ENCODE results near the gene HPS4. TPM values are rescaled to one million over a fixed set of nuclear protein-coding genes. Genes with fewer than 3 reads are reported as not detected.

Gene HPS4
- total and polyA plus RNA-seq, 10 of the 15 experiments (the other 5 are each of a cell fraction or from before 2014, with no cell fraction given), result 11.7 to 36.7 (median 30.8) TPM

DNA sequence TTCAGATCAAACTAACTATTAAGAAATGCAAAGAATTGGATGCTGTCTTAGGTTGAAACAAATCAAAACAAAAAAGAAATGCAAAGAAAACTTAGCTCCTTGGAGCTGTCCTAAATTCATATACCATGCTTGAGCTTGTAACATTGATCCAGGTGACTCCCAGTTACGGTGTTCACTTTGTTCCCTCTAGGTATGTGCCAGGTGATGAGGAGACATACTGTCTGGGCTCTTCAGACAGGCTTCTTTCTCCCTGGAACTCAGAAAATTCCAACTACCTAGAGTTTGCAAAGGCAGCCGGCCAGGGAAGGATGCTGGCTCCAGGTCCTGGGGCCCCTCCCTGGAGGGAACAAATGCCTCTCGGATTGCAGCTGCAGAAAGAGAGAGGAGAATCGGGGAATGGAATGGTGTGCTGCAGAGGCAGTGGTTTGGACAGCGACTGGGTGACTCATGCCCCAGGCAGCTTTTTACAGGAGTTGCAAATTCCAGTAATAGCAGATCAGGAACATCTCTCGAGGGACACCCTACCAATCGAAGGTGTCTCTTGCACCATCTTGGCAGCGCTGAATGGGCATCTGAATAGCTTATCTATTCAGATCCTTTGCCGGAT, 66.8 kb downstream of the HPS4 start (continued):
- TF ChIP-seq, protein P1, sequence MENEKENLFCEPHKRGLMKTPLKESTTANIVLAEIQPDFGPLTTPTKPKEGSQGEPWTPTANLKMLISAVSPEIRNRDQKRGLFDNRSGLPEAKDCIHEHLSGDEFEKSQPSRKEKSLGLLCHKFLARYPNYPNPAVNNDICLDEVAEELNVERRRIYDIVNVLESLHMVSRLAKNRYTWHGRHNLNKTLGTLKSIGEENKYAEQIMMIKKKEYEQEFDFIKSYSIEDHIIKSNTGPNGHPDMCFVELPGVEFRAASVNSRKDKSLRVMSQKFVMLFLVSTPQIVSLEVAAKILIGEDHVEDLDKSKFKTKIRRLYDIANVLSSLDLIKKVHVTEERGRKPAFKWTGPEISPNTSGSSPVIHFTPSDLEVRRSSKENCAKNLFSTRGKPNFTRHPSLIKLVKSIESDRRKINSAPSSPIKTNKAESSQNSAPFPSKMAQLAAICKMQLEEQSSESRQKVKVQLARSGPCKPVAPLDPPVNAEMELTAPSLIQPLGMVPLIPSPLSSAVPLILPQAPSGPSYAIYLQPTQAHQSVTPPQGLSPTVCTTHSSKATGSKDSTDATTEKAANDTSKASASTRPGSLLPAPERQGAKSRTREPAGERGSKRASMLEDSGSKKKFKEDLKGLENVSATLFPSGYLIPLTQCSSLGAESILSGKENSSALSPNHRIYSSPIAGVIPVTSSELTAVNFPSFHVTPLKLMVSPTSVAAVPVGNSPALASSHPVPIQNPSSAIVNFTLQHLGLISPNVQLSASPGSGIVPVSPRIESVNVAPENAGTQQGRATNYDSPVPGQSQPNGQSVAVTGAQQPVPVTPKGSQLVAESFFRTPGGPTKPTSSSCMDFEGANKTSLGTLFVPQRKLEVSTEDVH (IDR thresholded peaks at IDR 0.05; ENCODE audit: low read depth, partially characterized antibody), result no peak
- no peak for TF ChIP-seq HDAC6 (IDR thresholded peaks at IDR 0.05; ENCODE audit: unreplicated experiment)

DNA sequence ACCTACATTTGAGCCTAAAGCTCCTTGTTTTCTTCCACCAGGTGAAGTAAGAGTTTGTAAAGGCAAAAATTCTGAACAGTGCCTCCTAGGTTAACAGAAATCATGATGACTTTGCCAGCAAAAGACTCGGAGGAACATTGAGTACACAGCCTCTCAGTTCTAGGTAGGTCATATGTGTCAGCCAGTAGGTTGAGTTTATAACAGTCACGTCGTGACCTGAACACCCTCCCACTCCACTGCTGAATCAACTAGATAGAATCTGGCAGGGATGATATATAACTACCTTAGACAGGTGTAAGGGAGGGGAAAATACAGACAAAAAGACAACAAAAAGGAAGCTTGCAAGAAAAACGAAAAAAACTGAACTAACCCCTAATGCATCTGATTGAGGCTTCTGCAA, 67.3 kb downstream of the HPS4 start:
- DNase-seq (ENCODE audit: low read depth, low spot score) (no peak), ATAC-seq (no peak), FAIRE-seq (peak; percentile 69)
- Histone ChIP-seq H3K4me2 (ENCODE audit: control insufficient read depth, insufficient read depth) (no peak overlapping the region), H3K4me1 (ENCODE audit: control insufficient read depth, insufficient read depth, low read length) (no peaks in the 10 kb centered on the region), H3K27me3 (replicated peaks in 1 of 2; ENCODE audit: control insufficient read depth in 2 of 2, insufficient read depth in 2 of 2, low read length in 1 of 2) (peaks cover 0 to 1% of the 10 kb centered on the region in 2 experiments; a peak in 3 of 4 replicates), H3K9me3 (replicated peaks; ENCODE audit: control insufficient read depth, insufficient read depth, low read length) (no peaks in the 10 kb centered on the region), H3K36me3 (ENCODE audit: control insufficient read depth in 2 of 2, insufficient read depth in 2 of 2, low read length in 1 of 2) (no peaks in the 10 kb centered on the region), H4K20me1 (ENCODE audit: control insufficient read depth, insufficient read depth) (no peaks in the 10 kb centered on the region), H3K4me3 (no peak overlapping the region), H2AFZ (ENCODE audit: control insufficient read depth, low read depth, low read length) (no peak overlapping the region), H3K79me2 (ENCODE audit: control insufficient read depth, insufficient read depth, low read length) (no peaks in the 10 kb centered on the region), H3K27ac (ENCODE audit: control insufficient read depth, insufficient read depth) (no peak overlapping the region), H3K9ac (ENCODE audit: control insufficient read depth, insufficient read depth, low read length) (no peak overlapping the region)
- WGBS (ENCODE audit: insufficient coverage, insufficient replicate concordance, low lambda C conversion rate, missing lambda C conversion rate), result 24% methylated on average over 4 of the region's 4 CpGs
- BruUV-seq (replicated peaks), result no TSS peak
- POLR2A ChIA-PET, result interaction anchor here (0.6 kb wide), 1 partner anchor 82 kb away, joined by 4 read pairs; no protein-coding TSS in a partner anchor
- TF ChIP-seq, protein P2, sequence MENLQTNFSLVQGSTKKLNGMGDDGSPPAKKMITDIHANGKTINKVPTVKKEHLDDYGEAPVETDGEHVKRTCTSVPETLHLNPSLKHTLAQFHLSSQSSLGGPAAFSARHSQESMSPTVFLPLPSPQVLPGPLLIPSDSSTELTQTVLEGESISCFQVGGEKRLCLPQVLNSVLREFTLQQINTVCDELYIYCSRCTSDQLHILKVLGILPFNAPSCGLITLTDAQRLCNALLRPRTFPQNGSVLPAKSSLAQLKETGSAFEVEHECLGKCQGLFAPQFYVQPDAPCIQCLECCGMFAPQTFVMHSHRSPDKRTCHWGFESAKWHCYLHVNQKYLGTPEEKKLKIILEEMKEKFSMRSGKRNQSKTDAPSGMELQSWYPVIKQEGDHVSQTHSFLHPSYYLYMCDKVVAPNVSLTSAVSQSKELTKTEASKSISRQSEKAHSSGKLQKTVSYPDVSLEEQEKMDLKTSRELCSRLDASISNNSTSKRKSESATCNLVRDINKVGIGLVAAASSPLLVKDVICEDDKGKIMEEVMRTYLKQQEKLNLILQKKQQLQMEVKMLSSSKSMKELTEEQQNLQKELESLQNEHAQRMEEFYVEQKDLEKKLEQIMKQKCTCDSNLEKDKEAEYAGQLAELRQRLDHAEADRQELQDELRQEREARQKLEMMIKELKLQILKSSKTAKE (IDR thresholded peaks at IDR 0.05; ENCODE audit: low read depth, poor library complexity, severe bottlenecking), result no peak
- TF ChIP-seq CHD4 (IDR thresholded peaks at IDR 0.05), result no peak
- TF ChIP-seq MTA3 (IDR thresholded peaks at IDR 0.05; ENCODE audit: borderline replicate concordance, low read length), result no peak
- no peak for TF ChIP-seq GATAD2B (conservative IDR thresholded peaks at IDR 0.05; ENCODE audit: low read depth)
- TF ChIP-seq, protein P3, sequence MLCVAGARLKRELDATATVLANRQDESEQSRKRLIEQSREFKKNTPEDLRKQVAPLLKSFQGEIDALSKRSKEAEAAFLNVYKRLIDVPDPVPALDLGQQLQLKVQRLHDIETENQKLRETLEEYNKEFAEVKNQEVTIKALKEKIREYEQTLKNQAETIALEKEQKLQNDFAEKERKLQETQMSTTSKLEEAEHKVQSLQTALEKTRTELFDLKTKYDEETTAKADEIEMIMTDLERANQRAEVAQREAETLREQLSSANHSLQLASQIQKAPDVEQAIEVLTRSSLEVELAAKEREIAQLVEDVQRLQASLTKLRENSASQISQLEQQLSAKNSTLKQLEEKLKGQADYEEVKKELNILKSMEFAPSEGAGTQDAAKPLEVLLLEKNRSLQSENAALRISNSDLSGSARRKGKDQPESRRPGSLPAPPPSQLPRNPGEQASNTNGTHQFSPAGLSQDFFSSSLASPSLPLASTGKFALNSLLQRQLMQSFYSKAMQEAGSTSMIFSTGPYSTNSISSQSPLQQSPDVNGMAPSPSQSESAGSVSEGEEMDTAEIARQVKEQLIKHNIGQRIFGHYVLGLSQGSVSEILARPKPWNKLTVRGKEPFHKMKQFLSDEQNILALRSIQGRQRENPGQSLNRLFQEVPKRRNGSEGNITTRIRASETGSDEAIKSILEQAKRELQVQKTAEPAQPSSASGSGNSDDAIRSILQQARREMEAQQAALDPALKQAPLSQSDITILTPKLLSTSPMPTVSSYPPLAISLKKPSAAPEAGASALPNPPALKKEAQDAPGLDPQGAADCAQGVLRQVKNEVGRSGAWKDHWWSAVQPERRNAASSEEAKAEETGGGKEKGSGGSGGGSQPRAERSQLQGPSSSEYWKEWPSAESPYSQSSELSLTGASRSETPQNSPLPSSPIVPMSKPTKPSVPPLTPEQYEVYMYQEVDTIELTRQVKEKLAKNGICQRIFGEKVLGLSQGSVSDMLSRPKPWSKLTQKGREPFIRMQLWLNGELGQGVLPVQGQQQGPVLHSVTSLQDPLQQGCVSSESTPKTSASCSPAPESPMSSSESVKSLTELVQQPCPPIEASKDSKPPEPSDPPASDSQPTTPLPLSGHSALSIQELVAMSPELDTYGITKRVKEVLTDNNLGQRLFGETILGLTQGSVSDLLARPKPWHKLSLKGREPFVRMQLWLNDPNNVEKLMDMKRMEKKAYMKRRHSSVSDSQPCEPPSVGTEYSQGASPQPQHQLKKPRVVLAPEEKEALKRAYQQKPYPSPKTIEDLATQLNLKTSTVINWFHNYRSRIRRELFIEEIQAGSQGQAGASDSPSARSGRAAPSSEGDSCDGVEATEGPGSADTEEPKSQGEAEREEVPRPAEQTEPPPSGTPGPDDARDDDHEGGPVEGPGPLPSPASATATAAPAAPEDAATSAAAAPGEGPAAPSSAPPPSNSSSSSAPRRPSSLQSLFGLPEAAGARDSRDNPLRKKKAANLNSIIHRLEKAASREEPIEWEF (IDR thresholded peaks at IDR 0.05; ENCODE audit: insufficient replicate concordance, low read depth, low read length), result no peak
- SMC1A ChIA-PET (ENCODE audit: uncharacterized antibody, unreplicated experiment), result interaction anchor here (0.6 to 0.7 kb wide), 2 partner anchors 11 to 46 kb away, joined by 3 read pairs; no protein-coding TSS in a partner anchor
- in situ Hi-C loops (cut with MboI) (no loop called here), intact Hi-C loops (cut with micrococcal nuclease; ENCODE audit: unreplicated experiment) (no loop called here)
- RAD21 ChIA-PET (ENCODE audit: unreplicated experiment), result no interaction called here
- CTCF ChIA-PET, result interaction anchor here (0.6 kb wide), 1 partner anchor 58 kb away, joined by 4 read pairs; no protein-coding TSS in a partner anchor

Data from GM12878 (cell line).